Cardiac fibroblast (primary cell): ENCODE data around the gene SPAM1.

Experiments
- DNase-seq, 2 donors: peaks; one replicate each; pipeline versions ENCODE4 v3.0.0 to v3.0.0-alpha.2; 2010; ENCODE audit warnings: low read depth in 2 of 2
- H3K4me3 ChIP-seq, 2 donors: replicated peaks in 1 of 2; 1 replicate in 1 of 2; 2 replicates in 1 of 2; pipeline ENCODE4 v1.5.1; 2011; ENCODE audit warnings: low read depth in 2 of 2, low read length in 2 of 2, mild to moderate bottlenecking in 2 of 2, moderate library complexity in 1 of 2
- TF ChIP-seq, protein P1 (sequence below): IDR thresholded peaks from one replicate; pipeline ENCODE4 v1.5.1; 2011; ENCODE audit warnings: low read depth, mild to moderate bottlenecking, low read length, inconsistent platforms

The SPAM1 gene

DNA sequence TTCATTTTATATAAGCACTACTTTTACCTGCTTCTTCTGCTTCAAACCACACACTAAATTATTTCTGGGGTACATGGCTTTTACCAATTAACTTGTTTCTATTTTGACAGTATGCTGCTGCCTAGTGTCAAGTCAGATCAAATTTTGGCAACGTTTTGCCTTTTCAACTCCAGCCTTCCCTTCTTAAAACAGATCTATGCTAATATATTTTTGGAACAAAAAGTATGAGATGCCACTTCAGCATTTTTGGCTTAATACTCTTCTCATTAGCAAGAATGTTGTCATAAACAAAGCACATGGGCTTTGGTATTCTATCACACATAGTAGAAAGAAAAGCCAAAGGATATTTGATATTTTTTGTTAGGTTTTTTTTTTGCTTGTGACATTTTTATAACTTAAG is 47.8 kb downstream of the SPAM1 start:
- no peak for DNase-seq
- no peak overlapping the region for H3K4me3 ChIP-seq
- TF ChIP-seq, protein P1, sequence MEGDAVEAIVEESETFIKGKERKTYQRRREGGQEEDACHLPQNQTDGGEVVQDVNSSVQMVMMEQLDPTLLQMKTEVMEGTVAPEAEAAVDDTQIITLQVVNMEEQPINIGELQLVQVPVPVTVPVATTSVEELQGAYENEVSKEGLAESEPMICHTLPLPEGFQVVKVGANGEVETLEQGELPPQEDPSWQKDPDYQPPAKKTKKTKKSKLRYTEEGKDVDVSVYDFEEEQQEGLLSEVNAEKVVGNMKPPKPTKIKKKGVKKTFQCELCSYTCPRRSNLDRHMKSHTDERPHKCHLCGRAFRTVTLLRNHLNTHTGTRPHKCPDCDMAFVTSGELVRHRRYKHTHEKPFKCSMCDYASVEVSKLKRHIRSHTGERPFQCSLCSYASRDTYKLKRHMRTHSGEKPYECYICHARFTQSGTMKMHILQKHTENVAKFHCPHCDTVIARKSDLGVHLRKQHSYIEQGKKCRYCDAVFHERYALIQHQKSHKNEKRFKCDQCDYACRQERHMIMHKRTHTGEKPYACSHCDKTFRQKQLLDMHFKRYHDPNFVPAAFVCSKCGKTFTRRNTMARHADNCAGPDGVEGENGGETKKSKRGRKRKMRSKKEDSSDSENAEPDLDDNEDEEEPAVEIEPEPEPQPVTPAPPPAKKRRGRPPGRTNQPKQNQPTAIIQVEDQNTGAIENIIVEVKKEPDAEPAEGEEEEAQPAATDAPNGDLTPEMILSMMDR: no peak

DNA sequence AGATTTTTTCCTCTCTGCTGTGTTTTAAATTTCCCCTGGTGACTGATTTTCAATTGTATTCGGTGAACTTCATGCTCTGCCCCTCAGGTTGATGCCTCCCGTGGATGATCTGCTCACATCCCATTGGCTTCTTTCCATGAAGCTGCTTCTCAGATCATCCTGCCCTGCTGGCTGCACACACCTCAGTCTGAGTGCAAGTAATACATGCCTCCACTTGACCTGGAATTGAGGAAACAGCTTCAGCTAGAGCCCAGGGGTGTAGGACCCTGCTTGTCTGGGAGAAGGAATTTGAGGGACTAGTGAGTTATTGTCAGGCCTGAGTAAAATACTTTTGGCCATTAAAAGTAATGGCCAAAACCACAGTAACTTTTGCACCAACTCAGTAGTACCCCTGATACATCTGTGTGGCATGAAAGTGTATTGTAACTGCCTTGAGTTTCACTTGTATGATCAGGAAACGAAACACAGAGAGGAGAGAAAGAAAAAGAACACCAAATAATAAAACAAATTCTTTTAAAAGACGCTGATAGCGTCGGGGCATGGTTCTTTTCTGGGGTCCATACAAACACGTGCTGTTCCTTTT is 49.4 kb downstream of the SPAM1 start:
- no peak overlapping the region for H3K4me3 ChIP-seq
- no peak for DNase-seq
- TF ChIP-seq, protein P1: no peak

DNA sequence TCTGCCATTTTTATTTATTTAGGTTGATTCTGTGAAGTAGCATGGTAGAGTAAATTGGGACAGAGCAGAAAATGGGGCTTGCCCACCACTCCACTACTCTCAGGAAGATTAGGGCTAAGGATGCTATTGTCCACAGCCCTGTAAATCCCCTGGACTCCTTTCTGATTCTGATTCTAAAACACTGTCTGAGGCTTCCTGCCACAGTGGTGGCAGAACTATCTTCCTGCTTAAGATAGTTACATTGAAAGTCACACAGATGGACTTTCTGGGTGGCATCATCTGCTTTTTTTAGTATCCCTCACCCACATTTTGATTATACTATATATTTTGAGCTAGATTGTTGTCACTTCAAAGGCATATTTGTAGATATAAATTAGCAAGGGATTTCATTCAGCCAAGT is 50.0 kb downstream of the SPAM1 start:
- DNase-seq: no peak
- no peak overlapping the region for H3K4me3 ChIP-seq
- TF ChIP-seq, protein P1: no peak

DNA sequence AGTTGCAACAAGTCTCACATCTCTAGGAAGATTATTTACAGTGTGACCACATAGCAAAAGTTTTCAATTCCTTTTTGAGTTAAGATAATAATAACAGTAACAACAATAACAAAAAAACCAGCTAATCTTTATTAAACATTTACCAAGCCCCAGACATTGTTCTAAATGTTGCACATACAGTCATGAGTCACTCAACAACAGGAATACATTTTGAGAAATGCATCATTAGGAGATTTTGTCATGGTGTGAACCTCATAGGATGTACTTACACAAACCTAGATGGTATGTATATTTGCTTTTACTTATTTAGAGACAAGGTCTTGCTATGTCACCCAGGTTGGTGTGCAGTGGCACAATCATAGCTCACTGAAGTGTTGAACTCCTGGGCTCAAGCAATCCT is 52.0 kb downstream of the SPAM1 start:
- TF ChIP-seq, protein P1: no peak
- no peak for DNase-seq
- no peak overlapping the region for H3K4me3 ChIP-seq

DNA sequence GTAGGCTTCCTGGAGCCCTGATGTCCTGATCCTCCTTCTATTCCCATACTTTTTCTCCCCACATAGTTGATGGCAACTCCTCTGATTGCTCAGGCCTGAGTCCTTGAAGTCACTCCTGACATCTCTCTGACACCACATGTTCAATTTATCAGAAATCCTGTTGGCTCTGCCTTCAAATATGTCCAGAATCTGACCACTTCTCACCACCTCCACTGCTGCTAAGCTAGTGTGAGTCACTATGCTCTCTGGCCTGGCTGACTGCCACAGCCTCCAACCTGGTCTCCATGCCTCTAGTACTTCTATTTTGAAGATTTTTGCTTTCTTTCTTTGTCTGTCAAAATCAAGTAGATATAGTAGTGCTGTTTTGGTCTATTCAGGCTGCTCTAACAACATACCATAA is 54.8 kb downstream of the SPAM1 start:
- DNase-seq: peak; percentile 26 to 79
- TF ChIP-seq, protein P1: no peak
- H3K4me3 ChIP-seq: no peak overlapping the region

DNA sequence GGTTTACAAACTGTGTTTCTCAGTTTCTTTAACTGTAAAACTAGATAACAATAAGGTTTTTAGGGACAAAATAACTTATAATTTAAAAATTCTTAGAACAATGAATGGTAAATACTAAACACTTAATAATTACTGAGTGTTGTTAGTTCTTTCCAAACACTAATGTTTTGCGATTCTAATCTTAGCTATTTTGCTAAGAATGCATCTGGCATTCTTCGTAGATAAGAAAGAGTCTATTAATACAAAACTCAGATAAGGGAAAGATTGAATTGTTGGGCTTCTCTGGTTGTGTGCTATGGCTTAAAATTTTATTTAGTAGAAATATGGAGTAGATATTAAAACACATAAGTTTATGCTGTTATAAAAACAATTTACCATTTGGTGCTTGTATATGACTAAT is 62.4 kb downstream of the SPAM1 start:
- TF ChIP-seq, protein P1: no peak
- DNase-seq: no peak

DNA sequence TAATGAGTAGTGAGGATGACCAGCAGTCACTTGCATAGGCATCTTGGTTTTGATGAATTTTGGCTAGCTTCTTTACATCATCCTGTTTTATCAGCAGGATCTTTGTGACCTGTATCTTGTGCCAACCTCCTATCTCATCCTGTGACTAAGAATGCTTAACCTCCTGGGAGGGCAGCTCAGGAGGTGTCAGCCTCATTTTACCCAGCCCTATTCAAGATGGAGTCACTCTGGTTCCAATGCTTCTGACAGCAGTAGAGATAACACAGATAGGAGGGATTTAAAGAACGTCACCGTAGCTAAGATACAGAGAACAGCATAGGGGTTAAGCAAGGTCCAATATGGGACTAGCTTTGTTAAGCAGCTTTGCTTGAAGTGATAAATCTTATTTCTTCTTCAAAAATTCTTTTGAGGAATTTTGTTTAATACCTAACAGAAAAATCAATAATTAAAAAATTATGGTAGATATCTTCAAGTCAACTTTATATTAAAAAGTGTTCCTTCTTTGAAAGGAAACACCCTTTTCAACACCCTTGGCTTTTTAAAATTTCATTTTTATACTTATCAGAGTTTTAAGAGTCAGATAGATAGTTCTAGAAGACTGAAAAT is 68.0 kb downstream of the SPAM1 start:
- no peak for DNase-seq
- no peak overlapping the region for H3K4me3 ChIP-seq
- TF ChIP-seq, protein P1: no peak

More for the DNA sequence above, 62.4 kb downstream of the SPAM1 start:
- no peak overlapping the region for H3K4me3 ChIP-seq
